ENCODE data around the gene IL9R.

The IL9R gene

GRCh38 chrX:155983326-155983725 is 14.2 kb upstream of the IL9R start:
- TF ChIP-seq GATA3 (IDR thresholded peaks at IDR 0.05; ENCODE audit: low read depth, low read length) (no peak), GATA2 (IDR thresholded peaks at IDR 0.05; ENCODE audit: low read depth, low read length) (no peak)

GRCh38 chrX:155985208-155985607 is 12.3 kb upstream of the IL9R start:
- no peak for TF ChIP-seq GATA3 (IDR thresholded peaks at IDR 0.05; ENCODE audit: low read depth, low read length)
- TF ChIP-seq GATA2 (IDR thresholded peaks at IDR 0.05; ENCODE audit: low read depth, low read length) = no peak

GRCh38 chrX:155988859-155989258 is 8.6 kb upstream of the IL9R start:
- TF ChIP-seq GATA2 (IDR thresholded peaks at IDR 0.05; ENCODE audit: low read depth, low read length) (no peak), GATA3 (IDR thresholded peaks at IDR 0.05; ENCODE audit: low read depth, low read length) (no peak)

GRCh38 chrX:155993421-155993820 is 4.1 kb upstream of the IL9R start:
- no peak for TF ChIP-seq GATA2 (IDR thresholded peaks at IDR 0.05; ENCODE audit: low read depth, low read length)
- TF ChIP-seq GATA3 (IDR thresholded peaks at IDR 0.05; ENCODE audit: low read depth, low read length) = no peak

- no peak for TF ChIP-seq GATA2 (IDR thresholded peaks at IDR 0.05; ENCODE audit: low read depth, low read length)
- TF ChIP-seq GATA3 (IDR thresholded peaks at IDR 0.05; ENCODE audit: low read depth, low read length) = no peak
Measured at GRCh38 chrX:155995321-155995875, 2.1 kb upstream of the IL9R start.

GRCh38 chrX:155998116-155998515 is 620 bp downstream of the IL9R start:
- TF ChIP-seq GATA3 (IDR thresholded peaks at IDR 0.05; ENCODE audit: low read depth, low read length) = no peak
- no peak for TF ChIP-seq GATA2 (IDR thresholded peaks at IDR 0.05; ENCODE audit: low read depth, low read length)

GRCh38 chrX:155998761-155999510 is 1.4 kb downstream of the IL9R start:
- TF ChIP-seq GATA3 (IDR thresholded peaks at IDR 0.05; ENCODE audit: low read depth, low read length) = no peak

GRCh38 chrX:156000361-156000926 is 2.9 kb downstream of the IL9R start:
- TF ChIP-seq GATA2 (IDR thresholded peaks at IDR 0.05; ENCODE audit: low read depth, low read length) (no peak), GATA3 (IDR thresholded peaks at IDR 0.05; ENCODE audit: low read depth, low read length) (no peak)

GRCh38 chrX:156001001-156001666 is 3.6 kb downstream of the IL9R start:
- TF ChIP-seq GATA2 (IDR thresholded peaks at IDR 0.05; ENCODE audit: low read depth, low read length) = no peak
- no peak for TF ChIP-seq GATA3 (IDR thresholded peaks at IDR 0.05; ENCODE audit: low read depth, low read length)

- TF ChIP-seq GATA3 (IDR thresholded peaks at IDR 0.05; ENCODE audit: low read depth, low read length) (no peak), GATA2 (IDR thresholded peaks at IDR 0.05; ENCODE audit: low read depth, low read length) (no peak; the same call in 1 of the 2 replicates)
Measured at GRCh38 chrX:156001667-156002021, 4.1 kb downstream of the IL9R start.

- TF ChIP-seq GATA2 (IDR thresholded peaks at IDR 0.05; ENCODE audit: low read depth, low read length) = no peak
- TF ChIP-seq GATA3 (IDR thresholded peaks at IDR 0.05; ENCODE audit: low read depth, low read length) = no peak
Measured at GRCh38 chrX:156002507-156002906, 5.0 kb downstream of the IL9R start.

GRCh38 chrX:156003486-156004185 is 6.1 kb downstream of the IL9R start:
- no peak for TF ChIP-seq GATA2 (IDR thresholded peaks at IDR 0.05; ENCODE audit: low read depth, low read length)
- TF ChIP-seq GATA3 (IDR thresholded peaks at IDR 0.05; ENCODE audit: low read depth, low read length) = no peak

- TF ChIP-seq GATA2 (IDR thresholded peaks at IDR 0.05; ENCODE audit: low read depth, low read length) (no peak), GATA3 (IDR thresholded peaks at IDR 0.05; ENCODE audit: low read depth, low read length) (no peak)
Measured at GRCh38 chrX:156004256-156004655, 6.8 kb downstream of the IL9R start.

GRCh38 chrX:156004740-156005139 is 7.2 kb downstream of the IL9R start:
- no peak for TF ChIP-seq GATA3 (IDR thresholded peaks at IDR 0.05; ENCODE audit: low read depth, low read length)
- no peak for TF ChIP-seq GATA2 (IDR thresholded peaks at IDR 0.05; ENCODE audit: low read depth, low read length)
